ENCODE results near the gene MAP2K1. TPM values are rescaled to one million over a fixed set of nuclear protein-coding genes. Genes with fewer than 3 reads are reported as not detected.

Gene MAP2K1
- total RNA-seq, 2 experiments from 2014 or later: 33.8 to 34.7 TPM

GRCh38 chr15:66524838-66525237 lies 138.1 kb downstream of the MAP2K1 start:
- no peak overlapping the region for H3K27ac Mint-ChIP-seq
- CTCF ChIA-PET: no interaction called here
- Histone ChIP-seq H3K36me3 (ENCODE audit: insufficient read depth, low read length) (peaks cover 26% of the 10 kb centered on the region), H3K4me1 (ENCODE audit: insufficient read depth, low read length) (no peaks in the 10 kb centered on the region), H3K9me3 (ENCODE audit: control insufficient read depth in 1 of 2, insufficient read depth in 1 of 2, low read length in 2 of 2) (no peaks in the 10 kb centered on the region), H3K27me3 (ENCODE audit: control insufficient read depth in 1 of 2, insufficient read depth in 2 of 2, low read length in 2 of 2) (no peaks in the 10 kb centered on the region), H3K27ac (ENCODE audit: low read depth in 1 of 2, low read length in 2 of 2) (no peak overlapping the region), H3K4me3 (ENCODE audit: low read length) (no peak overlapping the region)
- H3K4me1 Mint-ChIP-seq (ENCODE audit: low read depth): no peaks in the 10 kb centered on the region
- intact Hi-C loops (cut with DNase I, micrococcal nuclease): no loop called here
- ATAC-seq (ENCODE audit: poor library complexity) (no peak), DNase-seq (no peak)
- no peak for TF ChIP-seq CTCF (IDR thresholded peaks at IDR 0.05)
- POLR2A ChIA-PET: no interaction called here
- peaks cover 47% of the 10 kb centered on the region for H3K36me3 Mint-ChIP-seq (ENCODE audit: low read depth)
- H3K4me3 Mint-ChIP-seq: no peak overlapping the region
- H3K9me3 Mint-ChIP-seq: no peaks in the 10 kb centered on the region
- no peaks in the 10 kb centered on the region for H3K27me3 Mint-ChIP-seq

- no peaks in the 10 kb centered on the region for H3K9me3 Mint-ChIP-seq
- no peak overlapping the region for H3K27ac Mint-ChIP-seq
- no peaks in the 10 kb centered on the region for H3K4me1 Mint-ChIP-seq (ENCODE audit: low read depth)
- no peaks in the 10 kb centered on the region for H3K27me3 Mint-ChIP-seq
- intact Hi-C loops (cut with DNase I, micrococcal nuclease): no loop called here
- POLR2A ChIA-PET: no interaction called here
- Histone ChIP-seq H3K27ac (ENCODE audit: low read depth in 1 of 2, low read length in 2 of 2) (no peak overlapping the region), H3K27me3 (ENCODE audit: control insufficient read depth in 1 of 2, insufficient read depth in 2 of 2, low read length in 2 of 2) (no peaks in the 10 kb centered on the region), H3K36me3 (ENCODE audit: insufficient read depth, low read length) (peaks cover 12% of the 10 kb centered on the region), H3K9me3 (ENCODE audit: control insufficient read depth in 1 of 2, insufficient read depth in 1 of 2, low read length in 2 of 2) (no peaks in the 10 kb centered on the region), H3K4me3 (ENCODE audit: low read length) (no peak overlapping the region), H3K4me1 (ENCODE audit: insufficient read depth, low read length) (no peaks in the 10 kb centered on the region)
- H3K4me3 Mint-ChIP-seq: no peak overlapping the region
- no peak for TF ChIP-seq CTCF (IDR thresholded peaks at IDR 0.05)
- CTCF ChIA-PET: no interaction called here
- ATAC-seq (ENCODE audit: poor library complexity): no peak
- DNase-seq: no peak
- peaks cover 37% of the 10 kb centered on the region for H3K36me3 Mint-ChIP-seq (ENCODE audit: low read depth)
Measured at GRCh38 chr15:66535056-66535455, 148.3 kb downstream of the MAP2K1 start.

Small RNA genes lying within 50 kb of the gene (microRNA-seq; reads per million reads assigned to microRNA genes)
- not detected for gene MIR4512 (ENCODE audit: borderline microRNAs expressed, borderline replicate concordance)

Other genes starting within 250 kb of the MAP2K1 start
- gene MEGF11, start 133.2 kb upstream of the MAP2K1 start, total RNA-seq: not detected
- gene DIS3L, start 93.3 kb upstream of the MAP2K1 start, total RNA-seq: 10 to 100 TPM; 22.6 to 24.3 TPM
- 1 to 10 TPM; 3.7 to 3.9 TPM for gene TIPIN, start 30.2 kb upstream of the MAP2K1 start, total RNA-seq
- 10 to 100 TPM; 23.8 to 24.1 TPM for gene SNAPC5, start 110.8 kb downstream of the MAP2K1 start, total RNA-seq
- gene RPL4, start 117.9 kb downstream of the MAP2K1 start, total RNA-seq: 1,000 to 10,000 TPM; 4,558 to 4,627 TPM
- 1 to 10 TPM; 6.8 to 7.2 TPM for gene ZWILCH, start 118.4 kb downstream of the MAP2K1 start, total RNA-seq
- not detected for gene LCTL, start 179.1 kb downstream of the MAP2K1 start, total RNA-seq

Measured in CD4-positive, alpha-beta T cell (primary cell).